Muscle layer of duodenum (tissue), 2 donors: Measurements from ENCODE around the gene PLCD3.

Source experiments
- H3K27ac ChIP-seq: one replicate; pipeline ENCODE4 v1.7.0; 2013; ENCODE audit warnings: mild to moderate bottlenecking, low read length
- H3K27me3 ChIP-seq: one replicate; pipeline ENCODE4 v1.7.0; 2013; ENCODE audit warnings: low read depth, mild to moderate bottlenecking, control low read depth, low read length
- H3K36me3 ChIP-seq, 2 donors: one replicate each; pipeline ENCODE4 v1.7.0; 2013; ENCODE audit warnings: low read length in 2 of 2, control low read depth in 1 of 2, mild to moderate bottlenecking in 1 of 2; ENCODE audit not compliant: insufficient read depth in 2 of 2, control insufficient read depth in 1 of 2
- H3K4me1 ChIP-seq, 2 donors: one replicate each; pipeline ENCODE4 v1.7.0; 2013; ENCODE audit warnings: low read length in 2 of 2, mild to moderate bottlenecking in 2 of 2, control low read depth in 1 of 2, moderate library complexity in 1 of 2; ENCODE audit not compliant: insufficient read depth in 2 of 2, control insufficient read depth in 1 of 2
- H3K4me3 ChIP-seq, 2 donors: one replicate each; pipeline ENCODE4 v1.7.0; 2013; ENCODE audit warnings: low read length in 2 of 2, low read depth in 1 of 2, mild to moderate bottlenecking in 1 of 2
- H3K9me3 ChIP-seq, 2 donors: one replicate each; pipeline ENCODE4 v1.7.0; 2013; ENCODE audit warnings: low read length in 2 of 2, control low read depth in 1 of 2, mild to moderate bottlenecking in 1 of 2; ENCODE audit not compliant: control insufficient read depth in 1 of 2
- donor health status: healthy.

Gene PLCD3

DNA sequence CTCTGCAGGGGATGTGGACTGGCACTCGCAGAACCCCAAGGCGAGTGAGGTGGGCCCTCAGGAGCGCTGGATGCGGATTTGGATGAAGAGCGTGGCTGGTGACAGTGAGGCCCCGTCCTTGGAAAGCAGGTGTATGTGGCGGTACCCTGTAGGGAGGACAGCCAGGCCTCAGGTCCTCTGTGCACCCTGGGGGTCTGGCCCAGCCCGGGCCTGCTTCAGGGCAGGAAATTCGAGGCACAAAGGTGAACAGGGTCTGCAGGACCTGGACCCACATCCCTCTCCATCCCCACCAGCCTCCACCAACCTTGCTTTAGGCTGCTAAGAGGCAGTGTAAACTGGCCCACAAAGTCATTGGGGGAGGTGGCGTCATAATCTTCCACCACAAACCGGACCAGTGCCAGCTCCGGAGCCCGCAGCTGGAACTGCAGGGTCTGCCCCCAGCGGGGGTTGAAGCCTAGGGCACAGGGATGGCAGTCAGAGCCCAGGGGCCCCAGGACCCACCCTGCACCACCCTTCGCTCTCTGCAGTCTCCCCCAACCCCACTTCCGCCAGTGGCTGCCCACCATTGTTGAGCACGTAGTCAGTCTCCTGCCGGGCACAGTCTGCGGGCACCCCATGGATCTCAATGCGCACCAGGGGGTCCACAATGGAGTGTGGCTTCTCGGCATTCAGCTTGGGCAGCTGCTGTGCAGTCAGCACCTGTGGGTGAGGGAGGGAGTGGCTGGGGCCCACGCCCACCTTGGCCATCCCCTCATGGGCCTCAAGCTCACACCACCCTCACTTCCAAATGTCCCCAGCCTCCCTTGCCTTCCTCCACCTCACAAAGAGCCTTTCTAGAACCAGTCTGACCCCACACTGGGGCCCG, 19.5 kb downstream of the PLCD3 start:
- H3K36me3 ChIP-seq, result peaks cover 0 to 17% of the 10 kb centered on the region in 2 donors
- no peak overlapping the region for H3K4me3 ChIP-seq
- no peaks in the 10 kb centered on the region for H3K27me3 ChIP-seq
- H3K27ac ChIP-seq, result no peak overlapping the region
- no peaks in the 10 kb centered on the region for H3K9me3 ChIP-seq
- H3K4me1 ChIP-seq, result peaks cover 0 to 13% of the 10 kb centered on the region in 2 donors

DNA sequence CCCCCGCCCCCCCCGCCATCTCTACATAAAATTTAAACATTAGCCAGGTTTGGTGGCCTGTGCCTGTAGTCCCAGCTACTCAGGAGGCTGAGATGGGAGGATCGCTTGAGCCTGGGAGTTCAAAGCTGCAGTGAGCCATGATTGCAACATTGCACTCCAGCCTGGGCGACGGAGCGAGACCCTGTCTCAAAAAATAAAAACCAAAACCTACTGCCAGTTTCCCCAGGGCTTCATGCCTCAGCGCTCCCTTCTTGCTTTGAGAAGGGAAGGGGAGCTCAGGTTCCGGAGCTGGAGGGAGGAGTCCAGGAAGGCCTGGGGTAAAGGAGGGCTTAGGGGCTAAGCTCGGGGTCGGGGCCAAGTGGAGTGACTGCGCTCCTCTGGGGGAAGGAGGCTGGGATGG, 20.5 kb downstream of the PLCD3 start:
- Histone ChIP-seq H3K4me3 (no peak overlapping the region), H3K9me3 (no peaks in the 10 kb centered on the region), H3K27ac (no peak overlapping the region), H3K4me1 (peaks cover 0 to 15% of the 10 kb centered on the region in 2 donors), H3K27me3 (no peaks in the 10 kb centered on the region), H3K36me3 (peaks cover 8 to 24% of the 10 kb centered on the region in 2 donors)

DNA sequence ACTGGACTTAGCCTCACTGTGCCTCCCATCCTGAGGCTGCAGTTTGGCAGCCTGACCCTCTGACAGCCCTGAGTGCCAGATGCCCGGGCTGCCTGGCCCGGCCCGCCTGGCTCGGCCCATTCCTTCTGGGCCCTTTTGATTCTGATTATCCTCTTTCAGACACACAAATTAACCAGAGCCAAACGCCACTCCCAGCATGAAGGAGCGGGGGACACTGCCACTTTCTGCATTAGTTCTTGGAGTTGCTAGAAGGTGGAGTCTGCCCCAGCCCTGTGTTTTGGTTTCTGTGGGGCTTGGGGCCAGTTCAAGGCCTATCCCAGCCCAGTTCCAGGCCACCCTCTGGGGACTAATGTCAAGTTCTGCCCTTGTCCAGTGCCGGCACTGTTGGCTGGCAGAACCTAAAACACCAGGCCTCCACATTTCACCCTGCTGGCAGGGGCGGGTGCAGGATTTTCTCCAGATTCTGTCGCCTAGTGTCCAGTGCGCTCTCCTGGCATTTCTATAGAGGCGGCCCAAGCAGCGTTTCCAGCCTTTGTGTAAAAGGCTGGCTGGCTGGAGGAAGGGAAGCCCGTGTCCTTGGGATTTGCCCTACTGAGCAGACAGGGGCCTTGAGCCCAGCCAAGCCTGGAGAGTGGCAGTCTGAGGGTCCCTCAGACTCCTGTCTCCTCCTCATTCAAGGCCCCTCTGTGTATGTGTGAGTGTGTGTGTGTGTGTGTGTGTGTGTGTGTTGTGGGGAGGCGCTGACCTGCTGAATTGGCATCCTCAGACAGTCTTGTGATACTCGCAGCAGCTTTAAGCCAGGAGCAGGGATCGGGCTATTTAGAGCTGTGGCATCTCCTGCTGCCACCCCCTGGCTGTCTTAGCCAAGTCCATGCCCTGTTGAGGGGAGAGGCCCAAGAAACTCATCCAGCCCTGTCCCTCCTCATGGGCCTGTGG, 21.4 kb downstream of the PLCD3 start:
- Histone ChIP-seq H3K4me1 (peaks cover 0 to 15% of the 10 kb centered on the region in 2 donors), H3K36me3 (peaks cover 16 to 33% of the 10 kb centered on the region in 2 donors), H3K4me3 (no peak overlapping the region), H3K27me3 (no peaks in the 10 kb centered on the region), H3K9me3 (no peaks in the 10 kb centered on the region), H3K27ac (no peak overlapping the region)

DNA sequence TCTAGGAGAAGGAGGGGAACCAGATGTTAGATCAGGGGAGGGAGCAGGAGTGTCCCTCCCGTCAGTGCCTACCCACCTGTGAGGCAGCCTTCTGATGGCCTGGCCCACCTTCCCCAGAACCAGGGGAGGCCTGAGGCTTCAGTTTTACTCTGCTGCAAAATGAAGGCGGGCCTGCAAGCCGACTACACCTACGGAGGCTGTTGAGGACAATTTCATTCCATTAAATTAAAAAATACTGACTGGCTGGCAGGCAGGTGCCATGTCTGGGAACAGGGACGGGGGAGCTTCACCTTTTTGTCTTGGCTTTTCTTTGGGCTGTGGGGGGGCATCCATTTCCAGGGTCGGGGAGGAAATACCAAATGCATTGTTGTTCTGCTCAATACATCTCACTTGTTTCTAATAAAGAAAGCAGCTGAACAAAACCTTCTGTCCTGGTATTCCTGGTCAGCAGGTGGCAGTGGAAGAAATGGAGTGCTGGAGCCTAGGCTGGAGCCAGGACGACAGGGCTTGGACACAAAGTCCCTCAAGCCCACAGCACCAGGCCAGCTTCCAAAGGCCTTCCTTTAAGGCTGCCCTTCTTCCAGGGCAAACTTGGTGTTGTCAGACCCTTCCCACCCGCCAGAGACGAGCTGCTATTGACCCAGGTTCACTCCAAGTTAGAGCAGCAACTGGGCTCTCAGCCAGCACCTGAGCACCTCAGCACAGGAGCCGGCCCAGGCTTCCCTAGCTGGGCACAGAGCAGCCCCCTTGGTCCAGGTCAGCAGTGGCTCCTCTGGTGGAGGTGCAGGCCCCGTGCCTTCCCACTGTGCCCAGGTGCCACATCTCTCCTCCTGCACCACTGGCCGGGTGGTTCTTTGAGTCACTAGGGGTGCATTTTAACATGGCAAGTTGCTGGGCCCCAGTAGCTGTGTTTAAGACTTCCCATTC, 23.5 kb downstream of the PLCD3 start:
- Histone ChIP-seq H3K36me3 (peaks cover 33 to 52% of the 10 kb centered on the region in 2 donors), H3K4me1 (peaks cover 0 to 15% of the 10 kb centered on the region in 2 donors), H3K27ac (no peak overlapping the region), H3K9me3 (no peaks in the 10 kb centered on the region), H3K4me3 (no peak overlapping the region), H3K27me3 (no peaks in the 10 kb centered on the region)

DNA sequence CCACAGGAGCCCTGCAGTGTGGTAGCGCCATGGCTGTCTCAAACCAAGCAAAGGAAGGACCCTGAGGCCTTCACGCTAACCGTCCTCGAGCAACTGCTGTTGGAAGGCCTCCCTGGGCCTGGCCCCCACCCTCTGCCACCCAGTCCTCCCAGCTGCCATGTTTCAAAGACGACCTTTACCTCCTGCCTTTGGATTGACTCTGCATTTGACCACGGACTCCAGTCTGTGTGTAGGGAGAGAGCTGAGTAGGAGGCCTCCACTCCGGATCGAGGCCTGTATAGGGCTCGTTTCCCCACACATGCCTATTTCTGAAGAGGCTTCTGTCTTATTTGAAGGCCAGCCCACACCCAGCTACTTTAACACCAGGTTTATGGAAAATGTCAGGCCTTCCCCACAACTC, 24.3 kb downstream of the PLCD3 start:
- Histone ChIP-seq H3K9me3 (no peaks in the 10 kb centered on the region), H3K4me1 (peaks cover 0 to 15% of the 10 kb centered on the region in 2 donors), H3K27ac (no peak overlapping the region), H3K36me3 (peaks cover 41 to 60% of the 10 kb centered on the region in 2 donors), H3K27me3 (no peaks in the 10 kb centered on the region), H3K4me3 (no peak overlapping the region)

DNA sequence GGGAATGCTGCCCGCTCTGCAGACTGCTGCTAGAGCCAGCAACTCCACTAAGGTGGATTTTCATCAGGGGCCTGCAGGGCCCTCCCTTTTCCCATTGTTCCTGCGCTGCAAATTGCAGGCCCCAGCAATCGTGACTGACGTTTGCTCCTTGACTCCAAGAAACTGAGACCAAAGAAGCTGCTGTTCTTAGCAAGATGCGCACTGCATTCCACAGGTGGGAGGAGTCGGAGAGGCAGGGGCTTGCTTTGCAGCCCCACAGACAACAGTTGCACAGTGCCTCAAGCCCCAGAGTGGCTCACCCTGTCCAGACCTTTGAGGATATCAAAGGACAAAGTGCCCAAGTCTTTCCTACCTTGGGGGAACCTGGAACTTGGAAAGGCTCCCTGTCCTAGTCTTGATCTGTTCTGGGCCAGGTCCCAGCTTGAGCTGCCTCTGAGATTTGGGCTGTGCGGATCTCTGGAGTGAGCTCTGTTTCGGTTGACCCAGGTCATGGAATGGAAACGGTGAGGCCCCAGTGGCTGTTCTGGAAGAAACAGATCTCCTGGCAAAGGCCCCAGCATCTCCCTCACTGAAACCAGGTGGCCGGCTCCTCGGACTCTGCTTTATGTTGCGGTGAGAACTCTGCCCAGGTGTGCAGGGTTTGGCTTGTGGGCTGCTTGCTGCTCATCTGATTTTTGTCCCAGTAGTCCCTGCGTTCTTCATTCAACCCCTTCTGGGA, 24.9 kb downstream of the PLCD3 start:
- H3K36me3 ChIP-seq, result peaks cover 46 to 64% of the 10 kb centered on the region in 2 donors
- H3K4me1 ChIP-seq, result peaks cover 0 to 15% of the 10 kb centered on the region in 2 donors
- no peak overlapping the region for H3K4me3 ChIP-seq
- H3K27ac ChIP-seq, result no peak overlapping the region
- no peaks in the 10 kb centered on the region for H3K27me3 ChIP-seq
- no peaks in the 10 kb centered on the region for H3K9me3 ChIP-seq

DNA sequence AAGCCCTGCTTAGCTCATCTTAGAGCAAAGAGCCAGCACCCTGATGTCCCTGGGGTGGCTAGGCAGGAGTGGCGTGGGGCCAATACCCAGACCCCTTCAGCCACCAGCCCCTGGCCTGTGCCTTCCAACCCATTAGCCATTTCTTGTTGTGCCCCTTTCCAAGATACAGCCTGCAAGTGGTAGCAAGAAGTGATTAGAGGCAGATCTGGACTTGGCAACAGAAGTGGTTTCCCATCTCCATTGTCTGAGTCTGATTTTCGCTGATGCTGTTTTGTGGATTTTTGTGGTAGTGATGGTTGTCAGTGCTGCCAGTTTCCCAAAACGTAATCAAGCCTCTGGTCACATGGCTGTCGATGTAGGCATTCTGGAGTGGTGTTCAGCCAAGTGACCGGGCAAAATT, 25.7 kb downstream of the PLCD3 start:
- H3K4me3 ChIP-seq, result no peak overlapping the region
- no peak overlapping the region for H3K27ac ChIP-seq
- H3K4me1 ChIP-seq, result peaks cover 0 to 14% of the 10 kb centered on the region in 2 donors
- H3K27me3 ChIP-seq, result no peaks in the 10 kb centered on the region
- no peaks in the 10 kb centered on the region for H3K9me3 ChIP-seq
- peaks cover 54 to 70% of the 10 kb centered on the region in 2 donors for H3K36me3 ChIP-seq

DNA sequence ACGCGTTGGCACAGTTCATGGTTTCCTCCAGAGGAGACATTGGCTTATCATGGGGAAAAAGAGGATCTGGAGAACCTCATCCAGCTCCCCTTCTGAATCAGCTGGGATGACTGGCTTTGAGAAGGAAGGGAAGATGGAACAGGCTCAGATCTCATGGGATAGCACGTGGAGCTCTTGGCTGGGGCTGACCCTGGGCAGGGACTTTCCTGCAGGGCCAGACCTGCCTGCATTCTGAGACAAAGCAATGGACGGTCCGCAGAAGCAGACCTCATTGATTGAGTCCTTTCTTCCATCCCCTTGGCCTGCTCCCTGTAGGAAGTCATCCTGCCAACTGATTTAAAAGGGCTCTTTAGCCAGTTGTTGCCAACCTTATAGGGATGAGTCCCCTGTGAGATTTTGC, 26.2 kb downstream of the PLCD3 start:
- H3K9me3 ChIP-seq, result no peaks in the 10 kb centered on the region
- H3K27ac ChIP-seq, result no peak overlapping the region
- H3K27me3 ChIP-seq, result no peaks in the 10 kb centered on the region
- H3K4me1 ChIP-seq, result peaks cover 0 to 9% of the 10 kb centered on the region in 2 donors
- peaks cover 56 to 71% of the 10 kb centered on the region in 2 donors for H3K36me3 ChIP-seq
- H3K4me3 ChIP-seq, result no peak overlapping the region

DNA sequence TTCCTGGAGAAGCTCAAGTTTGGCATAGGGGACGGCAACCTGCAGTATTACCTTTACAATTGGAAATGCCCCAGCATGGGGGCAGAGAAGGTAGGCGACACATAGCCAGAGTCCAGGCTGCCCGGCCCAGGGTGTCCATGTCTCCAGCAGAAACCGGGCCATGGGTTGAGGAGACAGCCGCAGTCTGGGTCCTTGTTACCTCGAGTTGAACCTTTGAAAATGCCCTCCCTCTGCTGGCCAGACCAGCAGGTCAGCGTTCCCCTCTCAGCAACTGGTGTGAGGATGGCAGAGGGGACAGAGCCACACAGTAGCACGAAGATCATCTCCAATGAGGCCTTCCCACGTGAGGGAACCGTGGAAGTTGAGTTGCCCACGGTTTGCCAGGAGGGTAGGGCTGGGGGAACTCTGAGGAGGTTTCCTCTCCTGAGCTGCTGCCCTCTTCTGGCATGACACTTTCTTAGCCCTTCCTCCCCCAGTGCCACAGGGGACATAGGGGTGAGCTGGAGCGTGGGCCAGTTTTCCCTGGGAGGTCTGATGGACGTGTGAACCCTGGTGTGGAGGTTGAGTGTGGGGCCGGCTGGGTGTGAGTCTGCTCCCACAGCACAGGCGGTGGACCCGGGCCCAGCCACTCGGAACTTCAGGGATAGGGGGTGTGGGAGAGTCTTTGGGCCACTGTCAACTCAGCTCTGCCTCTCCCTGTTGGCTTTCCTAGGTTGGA, 27.2 kb downstream of the PLCD3 start:
- Histone ChIP-seq H3K9me3 (no peaks in the 10 kb centered on the region), H3K36me3 (peaks cover 56 to 71% of the 10 kb centered on the region in 2 donors), H3K27me3 (no peaks in the 10 kb centered on the region), H3K4me3 (no peak overlapping the region), H3K4me1 (peaks cover 0 to 6% of the 10 kb centered on the region in 2 donors), H3K27ac (no peak overlapping the region)

DNA sequence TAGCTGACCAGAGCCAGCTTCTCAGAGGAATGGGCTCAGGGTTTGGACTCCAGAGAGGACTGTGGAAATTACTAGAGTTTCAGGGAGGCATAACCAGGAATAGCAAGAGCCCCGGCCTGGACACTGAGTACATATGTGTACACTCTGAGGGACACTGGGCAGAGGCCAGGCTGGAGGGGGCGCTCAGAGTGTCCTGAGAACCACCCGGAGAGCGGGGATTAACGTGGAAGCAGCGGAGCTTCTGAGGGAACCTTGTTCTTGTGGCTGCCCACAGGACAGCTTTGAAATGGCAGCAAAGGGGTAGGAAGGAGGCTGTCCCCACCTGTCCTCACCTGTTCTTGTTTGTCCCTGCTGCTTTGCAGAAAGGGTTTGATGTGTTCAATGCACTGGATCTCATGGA, 27.8 kb downstream of the PLCD3 start:
- Histone ChIP-seq H3K4me1 (peaks cover 0 to 6% of the 10 kb centered on the region in 2 donors), H3K27me3 (no peaks in the 10 kb centered on the region), H3K36me3 (peaks cover 59 to 76% of the 10 kb centered on the region in 2 donors), H3K4me3 (no peak overlapping the region), H3K27ac (no peak overlapping the region), H3K9me3 (no peaks in the 10 kb centered on the region)
